GM21825 (cell line): Measurements from ENCODE around the gene IL18R1.

ENCODE experiments used
- ATAC-seq: cut with Tn5 transposase; IDR thresholded peaks from one replicate; pipeline ENCODE4 v1.9.1; 2021; ENCODE audit warnings: mild to moderate bottlenecking, moderate library complexity; ENCODE audit not compliant: unreplicated experiment

The IL18R1 gene

GRCh38 chr2:102386867-102387541 is 31.4 kb downstream of the IL18R1 start:
- ATAC-seq: no peak

GRCh38 chr2:102387763-102388546 is 32.4 kb downstream of the IL18R1 start:
- ATAC-seq: no peak

DNA sequence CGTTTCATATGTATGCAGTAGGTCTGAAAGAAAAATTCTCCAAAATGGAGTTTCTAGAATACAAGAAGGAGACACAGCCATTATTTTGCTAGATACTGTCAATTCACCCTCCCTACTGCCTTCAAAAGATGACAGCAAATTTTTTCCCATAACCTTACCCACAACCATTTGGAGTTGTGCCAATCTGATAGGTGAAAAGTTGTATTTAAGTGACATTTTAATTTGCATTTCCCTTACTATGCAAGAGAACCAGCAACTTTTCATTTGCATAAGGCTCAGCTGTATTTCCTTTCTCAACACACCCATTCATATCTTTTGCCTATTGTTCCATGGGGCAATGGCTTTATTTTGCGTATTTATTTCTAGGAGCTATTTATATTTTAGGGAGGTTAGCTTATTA is 36.0 kb downstream of the IL18R1 start:
- no peak for ATAC-seq

- no peak for ATAC-seq
These were observed 36.5 kb downstream of the IL18R1 start for GRCh38 chr2:102392096-102392495.

DNA sequence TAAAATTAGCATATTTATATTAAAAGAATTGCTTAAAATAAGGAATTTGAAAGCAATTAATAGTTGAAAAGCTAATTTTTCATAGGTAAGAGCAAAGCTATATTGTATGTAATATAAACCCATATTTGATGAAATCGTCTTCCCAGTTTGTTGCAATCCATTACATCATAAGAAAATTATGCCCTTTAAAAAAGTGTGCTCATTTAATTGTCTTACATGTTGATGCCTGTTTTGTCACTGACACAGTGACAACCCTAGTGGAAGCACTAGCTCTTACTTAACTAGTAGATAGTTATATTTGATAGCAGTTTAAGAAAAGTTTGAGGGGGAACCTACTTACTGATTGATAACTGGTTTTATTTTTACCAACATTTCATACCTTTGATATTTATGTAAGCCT is 37.3 kb downstream of the IL18R1 start:
- ATAC-seq: no peak

DNA sequence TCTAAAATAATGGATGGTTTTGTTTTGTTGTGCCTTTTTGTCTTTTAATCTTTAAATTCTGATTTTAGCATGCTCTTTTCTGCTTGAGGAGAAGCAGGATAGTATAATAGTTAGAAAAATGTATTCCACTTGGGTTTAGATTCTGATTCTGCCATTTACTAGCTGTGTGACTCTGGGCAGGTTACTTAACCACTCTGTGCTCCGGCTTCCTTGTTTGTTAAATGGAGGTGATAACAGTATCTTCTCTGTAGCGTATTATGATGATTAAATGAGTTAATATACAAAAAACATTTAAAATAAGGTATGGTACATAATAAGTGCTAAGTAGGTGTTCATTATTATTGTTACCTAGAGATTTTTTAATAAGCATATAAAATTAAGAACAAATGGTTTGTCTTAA is 40.4 kb downstream of the IL18R1 start:
- ATAC-seq: no peak

- ATAC-seq: no peak
These were observed 41.6 kb downstream of the IL18R1 start for GRCh38 chr2:102397209-102397608.

- no peak for ATAC-seq
These were observed 44.0 kb downstream of the IL18R1 start for GRCh38 chr2:102399499-102400141.

DNA sequence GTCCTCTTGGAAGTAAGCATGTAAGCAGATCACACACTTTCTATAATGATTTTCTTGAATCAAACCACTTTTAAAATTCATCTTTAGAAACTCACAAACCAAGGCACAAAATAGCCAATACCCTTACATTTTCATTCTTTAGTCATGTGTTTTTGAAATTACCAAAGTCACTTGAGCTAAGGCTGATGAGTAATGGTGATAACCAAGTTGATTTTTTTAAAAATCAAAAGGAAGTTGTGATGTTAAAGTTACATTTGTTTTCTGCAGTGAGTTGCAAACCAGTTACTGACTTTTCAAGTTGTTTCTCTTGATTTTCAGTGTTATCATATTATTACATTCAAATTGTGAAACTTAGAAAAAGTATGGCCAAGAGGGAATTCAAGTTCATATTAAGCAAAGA is 45.9 kb downstream of the IL18R1 start:
- ATAC-seq: no peak

DNA sequence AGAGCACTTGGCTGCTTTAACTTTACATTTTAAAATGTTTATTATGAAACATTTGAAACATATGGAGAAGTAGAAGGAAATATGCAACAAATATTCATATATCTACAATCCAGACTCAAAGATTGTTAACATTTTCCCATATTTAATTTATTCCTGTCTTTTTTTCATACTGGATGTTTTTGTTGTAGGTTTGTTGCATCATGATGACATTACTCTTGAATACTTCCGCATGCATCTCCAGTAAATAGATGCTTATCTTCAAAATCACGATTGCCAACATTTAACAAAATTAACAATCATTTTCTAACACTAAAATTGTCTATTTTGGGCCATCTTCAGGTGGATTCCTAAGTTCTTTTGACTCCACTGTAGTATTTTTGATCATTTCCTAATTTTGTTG is 46.3 kb downstream of the IL18R1 start:
- ATAC-seq: no peak

DNA sequence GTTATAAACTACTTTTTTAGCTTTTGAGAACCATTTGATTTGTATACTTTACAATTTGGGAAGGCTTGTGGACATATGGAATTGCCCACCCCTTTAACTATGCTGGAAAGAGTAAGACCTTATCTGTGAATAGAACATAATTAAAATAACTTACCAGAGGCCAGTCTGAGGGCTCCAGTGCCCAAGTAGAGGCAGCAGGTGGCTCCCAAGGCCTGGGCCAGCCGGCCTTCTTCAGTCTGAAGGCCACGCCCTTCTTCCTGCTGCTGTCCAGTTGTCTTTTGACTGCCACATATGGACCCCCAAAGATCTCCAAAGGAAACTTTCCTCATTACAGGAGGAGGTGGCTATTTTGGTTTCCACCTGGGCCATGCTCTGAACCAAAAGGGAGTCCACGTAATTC is 55.4 kb downstream of the IL18R1 start:
- no peak for ATAC-seq

- ATAC-seq: no peak
These were observed 56.6 kb downstream of the IL18R1 start for GRCh38 chr2:102412199-102412598.

GRCh38 chr2:102417946-102418345 is 62.4 kb downstream of the IL18R1 start:
- peak; percentile 55 for ATAC-seq

GRCh38 chr2:102418421-102418961 is 62.9 kb downstream of the IL18R1 start:
- ATAC-seq: peak; percentile 91

DNA sequence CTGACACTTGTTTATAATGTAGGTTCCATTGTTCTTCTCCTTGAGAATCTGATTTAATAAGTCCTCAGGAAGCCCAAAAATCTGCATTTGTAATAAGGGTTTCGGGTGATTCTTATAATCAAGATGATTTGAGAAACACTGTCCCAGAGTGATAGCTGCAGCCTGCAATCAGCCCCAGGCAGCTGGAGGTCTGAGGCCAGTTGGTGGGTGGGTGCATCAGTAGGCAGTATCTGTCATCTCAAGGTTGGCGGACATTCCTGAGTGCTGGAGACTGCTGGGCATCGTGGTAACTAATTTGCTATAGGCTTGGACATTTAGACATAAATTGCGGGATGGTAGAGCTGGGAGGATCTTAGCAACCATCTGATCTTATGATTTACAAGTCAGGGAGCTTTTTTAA is 64.7 kb downstream of the IL18R1 start:
- ATAC-seq: no peak

- ATAC-seq: no peak
These were observed 66.5 kb downstream of the IL18R1 start for GRCh38 chr2:102421890-102422759.

GRCh38 chr2:102422910-102423309 is 67.3 kb downstream of the IL18R1 start, which contains the start of gene IL18RAP:
IL18RAP (plus strand) TSS chr2:102423160; CDS start chr2:102423278, 118 bp downstream.
- no peak for ATAC-seq

DNA sequence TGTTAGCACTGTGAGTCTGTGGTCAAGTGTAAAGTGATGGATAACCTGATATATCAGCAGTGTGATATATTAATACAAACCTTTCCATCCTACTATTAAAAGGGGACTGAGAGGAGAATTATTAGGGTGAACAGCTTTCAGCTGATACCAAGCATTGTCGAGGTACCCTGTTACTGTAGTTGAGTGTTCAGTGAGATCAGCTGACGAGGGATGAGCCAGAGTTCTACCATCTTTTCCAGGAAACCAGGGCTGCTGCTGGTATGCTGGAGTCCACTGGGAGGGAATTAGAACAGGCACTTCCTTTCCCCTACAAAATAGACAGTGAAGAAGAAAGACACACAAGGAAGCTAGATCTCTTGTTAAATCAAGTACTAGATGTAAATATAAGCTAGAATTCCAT is 67.8 kb downstream of the IL18R1 start:
- no peak for ATAC-seq

DNA sequence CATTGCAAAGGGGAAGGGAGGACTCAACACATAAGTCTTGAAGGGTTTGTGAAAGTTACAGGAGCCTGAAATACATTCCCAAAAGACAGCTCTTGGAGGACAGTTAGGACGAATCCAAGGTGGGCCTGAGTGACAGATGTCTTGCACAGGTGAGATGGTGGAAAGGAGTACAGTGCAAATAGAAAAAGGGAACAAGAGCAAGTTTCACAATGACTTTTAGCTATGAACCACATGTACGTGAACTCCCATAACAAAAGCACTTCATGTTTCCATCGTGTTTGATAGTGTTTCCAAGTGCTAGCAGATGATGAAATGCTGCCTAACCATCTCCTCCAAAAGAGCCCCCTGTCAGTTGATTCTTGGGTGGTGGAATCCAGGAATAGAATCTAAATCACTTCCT is 69.2 kb downstream of the IL18R1 start:
- peak; percentile 83 for ATAC-seq

DNA sequence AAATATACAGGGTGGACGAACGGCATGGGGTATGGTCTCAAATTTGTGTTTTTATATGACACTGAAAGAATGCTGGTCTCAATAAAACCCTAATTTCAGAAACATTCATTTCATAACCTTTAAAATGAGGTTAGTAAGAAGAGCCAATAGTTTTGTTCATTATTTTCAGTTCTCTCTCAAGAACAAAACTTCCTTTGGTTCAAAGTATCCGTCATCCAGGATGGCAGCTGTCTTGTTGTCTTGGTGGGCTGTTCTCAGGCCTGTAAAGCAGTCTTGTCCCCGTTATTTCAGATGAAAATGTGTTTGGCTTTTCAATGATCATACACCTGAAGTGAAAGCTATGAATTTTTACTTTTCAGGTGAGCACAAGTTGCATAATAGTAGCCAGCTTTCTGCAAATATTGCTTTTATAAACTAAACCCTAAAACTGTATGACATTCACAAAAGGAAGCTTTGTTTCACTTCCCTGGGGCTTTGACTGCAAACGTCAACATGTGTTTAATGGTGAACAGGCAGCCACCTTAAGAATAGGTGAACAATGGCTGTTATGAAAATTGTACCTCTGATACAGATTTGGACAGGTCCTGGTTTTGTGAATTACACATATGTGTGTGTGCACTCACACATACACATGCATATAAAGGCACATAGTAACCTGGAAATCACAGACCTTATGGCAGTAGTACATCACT is 70.0 kb downstream of the IL18R1 start:
- ATAC-seq: no peak
